ENCODE measurements around the gene LMO1.

- no peak for TF ChIP-seq CTCF (IDR thresholded peaks at IDR 0.05 in 8 of 11, conservative IDR thresholded peaks at IDR 0.05 in 3 of 11)
- TF ChIP-seq POLR2A (IDR thresholded peaks at IDR 0.05): no peak
- TF ChIP-seq POLR2AphosphoS5 (IDR thresholded peaks at IDR 0.05): no peak
Measured at GRCh38 chr11:8294251-8294935, 30.7 kb upstream of the LMO1 start.
